Activated CD8-positive, alpha-beta memory T cell treated with anti-CD3 and anti-CD28 coated beads for 4 hours (primary cell): ENCODE data around the gene TMEM145.

Experiments used
- DNase-seq, 2 donors: peaks; one replicate each; pipeline ENCODE4 v3.0.0-alpha.2; 2020; ENCODE audit warnings: low read depth in 2 of 2

TMEM145 gene

DNA sequence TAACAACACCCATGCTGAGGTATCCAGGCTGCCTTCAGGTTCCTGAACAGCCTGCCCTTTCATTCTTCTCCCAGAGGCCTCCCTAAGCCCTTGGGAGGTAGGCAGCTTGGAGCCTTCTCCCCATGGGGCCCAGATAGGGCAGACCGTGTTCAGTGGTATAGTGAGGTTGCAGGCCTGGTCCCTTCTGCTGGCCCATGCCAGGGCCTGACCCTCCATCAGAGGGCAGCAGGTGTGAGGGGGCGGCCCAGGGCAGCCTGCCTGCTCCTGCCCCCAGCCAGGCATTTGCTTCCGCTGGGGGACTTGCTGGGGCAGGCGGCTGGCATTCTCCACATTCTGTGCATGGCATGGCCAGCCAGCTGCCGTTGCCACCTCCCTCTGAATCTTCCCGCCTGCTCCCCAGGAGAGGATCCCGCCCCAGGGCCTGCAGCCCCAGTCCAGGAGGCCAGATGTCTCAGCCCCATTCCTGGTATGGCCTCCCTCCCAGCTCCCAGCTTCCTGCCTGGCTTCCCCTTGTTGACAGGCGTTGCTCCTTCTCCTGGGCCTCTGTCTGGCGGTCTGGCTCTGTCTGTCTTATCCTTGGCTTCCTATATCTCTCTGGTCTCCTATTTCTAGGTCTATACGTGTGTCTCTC is 35.2 kb upstream of the TMEM145 start:
- DNase-seq: no peak

DNA sequence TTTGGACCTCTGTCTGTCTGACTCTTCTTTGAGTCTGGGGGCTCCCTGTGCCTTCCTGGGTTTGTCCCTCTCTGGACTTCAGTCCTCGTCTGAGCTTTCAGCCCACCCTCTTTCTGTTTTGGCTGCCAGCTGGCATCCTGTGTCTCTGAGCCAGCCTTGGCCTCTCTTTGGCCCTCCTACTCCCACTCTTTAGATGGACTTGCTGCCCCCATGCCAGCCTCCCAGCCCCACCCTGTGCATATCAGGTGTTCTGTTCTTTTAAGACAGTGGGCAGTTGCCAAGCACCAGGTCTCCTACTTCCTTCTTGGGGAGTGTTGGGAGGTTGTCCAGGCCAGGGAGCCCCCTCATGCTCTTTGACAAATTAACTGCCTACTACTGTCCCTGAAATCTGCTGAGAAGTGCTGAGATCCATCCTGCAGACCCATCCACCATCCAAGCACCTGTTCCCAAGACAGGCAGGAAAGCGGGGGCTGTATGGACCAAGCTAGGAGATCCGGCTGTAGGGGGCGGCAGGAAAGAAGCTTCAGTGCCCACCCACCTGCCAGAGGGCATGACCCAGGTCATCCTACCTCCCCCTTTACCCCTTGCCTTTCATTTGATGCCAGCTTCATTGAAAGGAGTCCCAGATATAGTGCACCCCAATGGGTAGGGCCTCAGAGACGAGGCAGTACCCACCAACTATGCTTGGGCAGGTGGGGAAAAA is 34.5 kb upstream of the TMEM145 start:
- DNase-seq: no peak

DNA sequence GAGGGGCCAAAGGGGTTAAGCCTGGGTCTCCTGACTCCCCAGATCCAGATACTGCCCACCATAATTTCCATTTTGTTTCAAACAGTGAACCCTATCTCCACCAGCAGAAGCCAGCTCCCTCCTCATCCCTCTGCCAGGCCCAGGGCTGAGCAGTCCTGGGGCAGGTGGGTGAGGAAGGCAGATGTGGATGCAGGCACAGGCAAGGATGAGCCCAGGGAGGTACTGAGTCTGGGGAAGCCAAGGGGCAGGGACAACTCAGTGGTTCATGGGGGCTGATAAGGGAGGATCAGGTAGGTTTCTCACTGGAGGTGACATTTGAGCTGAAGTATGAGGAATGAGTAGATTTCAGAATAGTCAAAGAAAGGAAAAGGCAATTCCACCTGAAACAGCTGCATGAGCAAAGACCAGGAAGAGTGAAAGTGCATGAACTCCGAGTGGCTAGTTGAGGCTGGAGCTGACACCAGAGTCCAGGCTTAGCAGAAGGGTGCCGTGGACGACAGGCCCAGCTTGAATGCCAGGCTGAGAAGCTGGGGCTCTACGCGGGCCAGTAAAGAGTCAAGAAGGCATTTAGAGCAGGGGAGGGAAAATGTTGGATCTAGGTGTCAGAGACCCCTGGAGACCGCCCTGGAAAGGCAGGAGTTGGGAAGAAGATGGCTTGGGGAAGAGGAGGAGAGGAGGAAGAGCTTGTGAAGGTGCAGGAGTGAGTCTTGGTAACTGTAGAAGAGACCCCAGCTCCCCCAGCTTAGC is 33.8 kb upstream of the TMEM145 start:
- no peak for DNase-seq

DNA sequence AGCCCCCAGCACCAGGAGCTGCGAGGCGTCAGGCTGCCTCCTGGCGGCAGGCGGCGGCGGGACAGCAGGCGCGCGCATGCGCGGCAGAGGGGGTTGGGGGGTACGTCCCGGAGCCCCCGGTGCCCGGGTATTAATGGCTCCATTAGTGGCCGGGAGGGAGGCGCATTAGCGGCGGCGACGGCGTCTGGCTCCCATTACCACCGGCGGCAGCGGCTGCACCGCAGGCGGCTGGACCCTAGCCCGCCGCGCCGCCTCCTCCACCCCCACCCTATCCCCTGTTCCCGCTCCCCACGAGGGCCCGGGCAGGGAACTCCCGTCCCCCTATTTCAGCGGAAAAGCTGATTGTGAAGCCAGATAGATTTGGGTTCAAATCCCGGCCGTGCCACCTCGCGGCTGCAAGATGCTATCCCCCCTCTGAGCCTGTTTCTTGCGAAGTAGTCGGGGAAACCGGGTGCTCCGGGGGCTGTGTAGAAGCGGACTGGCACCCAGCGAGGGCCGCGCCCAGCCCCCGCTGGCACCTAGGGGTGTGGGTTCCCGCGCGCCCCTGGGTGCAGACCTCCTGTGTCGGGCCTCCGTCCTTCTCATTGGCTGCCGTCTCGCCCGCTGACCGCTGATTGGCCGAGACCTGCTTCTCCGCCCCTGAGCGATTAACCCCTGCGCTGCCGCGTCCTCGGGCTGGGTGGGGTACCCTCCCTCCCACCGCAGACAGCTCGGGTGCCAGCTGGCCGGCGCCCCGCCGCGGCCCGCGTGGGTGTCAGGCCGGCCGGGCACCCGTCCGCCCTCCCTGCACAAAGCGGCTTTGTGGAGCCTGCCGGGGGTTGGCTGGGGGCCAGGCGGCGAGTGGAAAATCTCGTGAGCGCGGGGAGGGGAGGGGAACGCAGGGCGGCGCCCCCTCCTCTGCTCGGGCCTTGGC is 33.0 kb upstream of the TMEM145 start:
- DNase-seq: peak; percentile 64 to 73

DNA sequence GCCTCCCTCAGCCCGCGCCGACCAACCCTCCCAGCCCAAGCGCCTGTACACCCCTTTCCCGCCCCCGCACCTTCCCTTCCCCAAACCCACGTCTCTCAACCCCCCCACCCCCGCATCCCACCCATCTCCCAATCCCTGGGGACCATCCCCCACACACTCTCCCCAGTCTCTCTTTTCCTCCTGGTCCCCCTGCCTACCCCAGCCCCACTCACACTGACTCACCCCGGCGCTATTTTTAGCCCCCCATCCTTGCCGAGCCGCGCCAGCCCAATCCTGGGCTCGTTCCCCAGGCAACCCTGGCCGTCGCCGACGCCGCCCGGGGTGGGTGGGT is 32.3 kb upstream of the TMEM145 start:
- no peak for DNase-seq

DNA sequence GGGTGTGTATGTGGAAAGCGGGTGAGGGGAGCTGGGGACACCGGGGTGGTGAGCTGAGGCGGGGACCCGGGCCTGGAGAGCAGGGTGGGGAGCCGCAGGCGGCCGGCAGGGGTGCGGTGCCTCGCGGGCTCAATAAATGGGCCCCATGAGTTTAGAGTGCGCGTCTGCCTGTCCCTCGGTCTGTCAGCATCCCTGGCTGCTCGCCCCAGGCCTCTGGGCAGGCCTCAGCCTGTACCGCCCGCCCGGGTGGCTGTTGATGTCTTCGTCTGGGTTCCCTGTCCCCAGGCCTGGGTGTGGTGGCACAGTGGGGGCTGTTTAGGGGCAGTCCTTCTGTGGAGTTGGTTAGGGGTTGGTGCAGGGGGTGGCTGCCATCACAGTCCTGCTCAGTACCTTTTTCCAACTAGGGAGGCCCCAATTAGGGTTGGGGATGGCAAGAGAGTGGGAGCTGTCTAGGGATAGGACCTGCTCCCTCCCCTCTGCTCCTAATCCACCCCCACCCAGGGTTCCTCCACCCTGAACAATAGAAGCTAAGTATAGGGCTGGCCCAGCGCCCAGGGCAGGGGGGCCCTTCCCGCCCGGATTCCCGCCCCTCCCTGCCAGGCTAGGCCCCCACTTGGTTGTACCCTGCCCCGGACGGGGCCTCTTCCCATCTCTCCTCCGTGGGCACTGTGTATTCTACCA is 31.8 kb upstream of the TMEM145 start:
- no peak for DNase-seq

DNA sequence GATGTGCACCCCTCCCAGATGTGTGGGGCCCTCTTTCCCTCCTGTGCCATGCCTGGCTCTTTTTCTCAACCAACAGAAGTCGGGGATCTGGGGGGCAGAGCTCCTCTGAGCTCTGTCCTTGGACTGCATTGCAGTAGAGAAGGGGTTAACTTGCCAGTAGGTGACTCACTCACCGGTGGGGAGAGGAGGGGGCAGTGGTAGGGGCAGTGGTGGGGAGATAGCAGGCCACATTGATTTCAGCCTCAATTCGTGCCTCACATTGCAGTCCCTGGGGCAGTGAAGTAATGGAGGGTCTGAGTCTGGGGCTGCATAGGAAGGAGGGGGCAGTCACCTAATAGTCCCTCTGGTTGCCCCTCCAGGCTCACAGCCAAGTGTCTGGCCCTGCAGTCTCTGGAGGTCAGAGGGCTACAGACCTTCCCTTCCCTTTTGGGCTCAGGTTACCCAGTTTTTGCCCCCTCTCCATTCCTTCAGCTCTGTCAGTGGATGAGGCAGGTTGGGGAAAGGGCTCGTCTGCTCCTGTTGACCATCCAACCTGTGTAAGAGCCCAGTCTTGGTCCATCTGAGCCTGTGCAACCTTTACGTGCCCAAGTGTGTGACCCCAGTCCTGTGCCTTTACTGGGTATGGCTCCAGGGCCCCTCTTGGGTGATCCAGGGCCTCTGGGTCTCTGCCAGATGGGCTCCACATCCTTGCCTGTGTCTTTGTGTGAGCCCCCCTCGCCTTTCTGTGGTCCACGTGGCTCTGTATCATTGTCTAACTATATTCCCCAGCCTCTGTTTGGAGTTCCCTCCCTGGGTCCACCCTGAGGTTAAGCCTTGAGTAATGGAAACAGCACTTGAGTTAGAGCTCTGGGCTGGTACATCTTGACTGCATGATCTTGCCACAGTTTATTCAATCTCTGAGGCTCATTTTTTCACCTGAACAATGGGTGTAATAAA is 31.0 kb upstream of the TMEM145 start:
- no peak for DNase-seq

DNA sequence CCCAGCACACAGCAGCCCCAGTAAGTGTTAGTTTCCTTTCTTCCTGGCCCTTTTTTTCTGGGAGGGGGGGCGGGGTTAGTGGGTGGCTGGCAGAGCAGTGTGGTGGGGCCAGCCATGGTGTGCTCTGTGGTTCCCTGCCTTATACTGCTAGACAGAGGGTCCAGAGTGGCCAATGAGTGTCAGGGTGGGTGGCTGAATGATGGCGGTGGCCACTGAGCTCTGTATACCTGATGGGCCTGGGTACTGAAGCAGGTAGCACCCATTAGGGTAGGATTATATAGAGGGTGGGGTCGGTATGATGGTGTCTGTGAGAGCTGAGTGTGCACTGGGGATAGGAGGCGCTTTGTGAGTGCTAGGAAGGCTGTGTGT is 30.3 kb upstream of the TMEM145 start:
- DNase-seq: no peak

DNA sequence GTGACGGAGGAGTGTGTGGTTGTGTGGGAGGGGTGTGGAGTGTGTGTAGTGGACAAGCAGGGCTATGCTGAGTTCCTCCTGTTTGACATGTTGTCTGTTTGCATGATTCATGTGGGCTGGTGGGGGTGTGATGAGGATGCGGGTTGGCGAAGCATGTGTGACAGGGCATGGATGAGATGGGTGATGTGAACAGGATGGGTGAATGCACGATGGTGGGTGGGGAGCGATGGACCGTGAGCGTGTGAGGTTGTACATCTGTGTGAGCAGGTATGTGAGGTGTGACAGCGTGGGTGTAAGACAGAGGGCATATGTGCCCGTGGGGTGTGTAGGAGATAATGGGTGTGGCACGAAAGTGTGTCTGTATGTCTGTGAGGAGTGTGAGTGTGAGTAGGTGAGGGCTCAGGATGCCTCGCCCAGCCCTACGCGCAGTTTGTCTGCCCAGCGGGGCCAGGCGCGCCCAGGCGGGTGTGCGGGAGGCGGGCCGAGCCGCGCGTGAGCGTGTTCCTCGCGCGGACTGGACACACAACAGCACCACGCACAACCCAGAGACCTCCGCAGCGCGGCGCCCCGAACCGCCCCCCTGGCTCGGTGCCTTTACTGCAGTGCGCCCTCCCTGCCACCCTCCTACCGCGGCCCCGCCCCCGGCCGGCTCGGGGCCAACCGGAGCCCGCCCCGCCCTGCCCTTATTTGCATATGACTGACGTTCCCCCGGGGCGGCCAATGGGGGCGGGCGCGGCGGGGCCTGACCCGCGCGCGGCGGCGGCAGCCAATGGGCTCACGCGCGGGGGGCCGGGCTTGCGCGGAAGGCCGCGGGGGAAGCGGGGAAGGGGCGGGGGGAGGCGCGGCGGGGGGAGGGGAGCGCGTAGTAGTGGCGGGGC is 29.7 kb upstream of the TMEM145 start:
- DNase-seq: peak; percentile 91 to 92

DNA sequence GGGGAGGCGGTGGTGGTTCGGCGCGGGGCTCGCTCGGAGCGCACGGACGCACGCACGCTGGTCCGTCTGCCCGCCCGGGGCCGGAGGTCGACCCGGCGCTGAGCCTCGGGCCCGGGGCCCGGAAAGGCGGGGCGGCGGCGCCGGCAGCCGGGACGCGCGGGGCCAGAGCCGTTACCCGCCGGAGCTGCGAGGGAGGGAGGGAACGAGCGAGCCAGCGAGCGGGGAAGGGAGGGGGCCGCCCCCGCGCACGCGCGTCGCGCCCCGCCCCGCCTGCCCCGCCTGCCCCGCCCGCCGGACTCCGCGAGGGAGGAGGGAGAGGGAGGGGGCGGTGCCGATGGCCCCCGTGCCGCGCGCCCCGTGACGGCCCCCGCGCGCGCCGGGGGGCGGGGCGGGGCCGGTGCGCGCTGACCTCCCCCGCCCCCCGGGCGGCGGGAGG is 29.0 kb upstream of the TMEM145 start:
- DNase-seq: peak; percentile 48 to 72

DNA sequence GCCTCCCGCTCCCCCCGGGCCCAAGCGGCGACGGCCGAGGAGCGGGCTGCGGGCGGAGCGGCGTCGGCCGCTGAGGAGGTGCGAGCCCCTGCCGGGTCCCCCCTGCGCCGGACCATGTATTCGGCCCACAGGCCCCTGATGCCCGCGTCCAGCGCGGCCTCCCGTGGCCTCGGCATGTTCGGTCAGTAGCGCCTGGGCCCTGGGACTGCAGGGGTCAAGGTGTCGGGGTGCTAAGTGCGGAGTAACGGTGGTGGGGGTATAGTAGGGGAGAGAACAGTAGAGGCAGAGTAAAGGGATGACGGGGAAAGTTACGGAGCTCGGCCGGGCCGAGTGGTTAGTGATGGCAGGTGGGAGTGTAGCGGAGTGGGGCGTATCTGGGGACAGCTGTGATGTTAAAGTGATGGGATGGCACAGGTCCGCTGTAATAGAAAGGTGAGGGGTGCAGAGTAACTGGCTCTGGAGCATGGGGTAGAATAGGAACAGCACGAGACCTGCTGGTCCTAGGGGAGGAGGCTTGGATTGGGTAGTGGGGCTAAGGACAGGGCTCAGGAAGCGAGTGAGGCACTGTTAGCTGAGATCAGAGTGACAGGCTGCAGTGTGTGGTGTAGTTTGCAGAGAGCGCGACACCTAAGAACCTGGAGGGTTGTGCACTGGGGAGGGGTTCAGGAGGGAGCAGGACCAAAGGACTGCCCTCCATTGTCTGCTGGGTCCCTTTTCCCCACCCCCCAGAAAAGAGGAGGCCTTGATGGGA is 28.3 kb upstream of the TMEM145 start:
- DNase-seq: no peak

DNA sequence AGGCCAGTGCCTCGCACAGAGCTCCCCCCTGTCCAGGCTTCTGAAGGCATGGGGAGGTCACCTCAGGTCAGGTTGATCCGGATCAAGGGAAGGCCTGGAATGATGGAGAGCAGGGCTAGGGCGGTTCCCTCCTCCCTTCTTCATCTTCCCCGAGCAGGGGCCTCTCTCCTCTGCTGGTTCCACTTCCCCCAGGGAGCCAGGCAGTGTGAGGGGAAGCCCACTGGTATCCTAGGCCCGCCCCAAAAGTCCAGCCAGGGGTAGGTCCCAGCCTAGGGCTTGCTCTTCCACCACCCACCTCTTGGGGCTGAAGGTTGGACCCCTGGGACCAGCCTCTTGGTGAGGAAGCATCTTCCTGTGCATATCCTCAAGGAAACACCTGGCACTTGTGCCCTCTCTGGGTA is 27.6 kb upstream of the TMEM145 start:
- no peak for DNase-seq

DNA sequence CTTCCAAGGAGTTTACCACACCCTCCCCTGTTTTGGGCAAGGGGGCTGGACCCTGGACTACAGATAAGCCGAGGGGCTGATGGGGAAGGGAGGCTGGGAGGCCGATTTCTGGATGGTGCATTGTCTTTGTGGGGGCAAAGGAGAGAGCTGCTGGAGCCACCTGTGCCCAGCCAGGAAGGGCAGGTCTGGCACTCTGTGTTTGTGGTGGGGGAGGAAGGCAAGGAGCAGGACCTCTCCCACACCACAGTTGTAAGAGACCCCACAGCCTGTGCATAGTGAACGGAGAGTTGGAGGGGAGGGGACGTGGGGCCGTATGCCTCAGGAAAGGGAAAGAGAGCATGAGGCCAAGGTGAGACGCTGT is 27.1 kb upstream of the TMEM145 start:
- DNase-seq: no peak

DNA sequence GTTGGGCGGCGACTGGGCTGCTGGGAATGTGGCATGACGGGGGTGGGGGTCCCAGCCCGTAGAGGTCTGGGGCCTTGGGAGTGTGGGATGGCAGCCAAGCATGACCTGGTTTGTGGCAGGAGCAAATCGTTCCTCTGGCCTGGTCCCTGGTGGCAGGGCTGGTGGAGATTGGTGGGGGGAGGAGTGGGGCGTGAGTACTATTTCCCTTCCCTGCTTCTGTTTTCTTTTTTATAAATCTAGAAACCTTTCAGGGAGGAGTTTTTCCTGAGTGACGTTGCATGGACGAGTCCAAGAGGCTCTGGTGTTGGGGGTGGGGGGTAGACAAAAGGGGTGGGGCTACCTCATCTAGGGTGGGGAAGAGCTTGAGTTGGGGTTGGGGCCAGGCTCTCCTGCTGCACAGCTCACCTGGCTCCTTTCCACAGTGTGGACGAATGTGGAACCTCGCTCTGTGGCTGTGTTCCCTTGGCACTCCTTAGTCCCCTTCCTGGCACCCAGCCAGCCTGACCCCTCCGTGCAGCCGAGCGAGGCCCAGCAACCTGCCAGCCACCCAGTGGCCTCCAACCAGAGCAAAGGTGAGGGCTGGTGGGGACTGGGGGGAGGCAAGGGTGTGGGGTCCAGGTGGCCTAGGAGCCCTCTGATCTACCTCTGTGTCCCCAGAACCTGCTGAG is 26.6 kb upstream of the TMEM145 start:
- no peak for DNase-seq

DNA sequence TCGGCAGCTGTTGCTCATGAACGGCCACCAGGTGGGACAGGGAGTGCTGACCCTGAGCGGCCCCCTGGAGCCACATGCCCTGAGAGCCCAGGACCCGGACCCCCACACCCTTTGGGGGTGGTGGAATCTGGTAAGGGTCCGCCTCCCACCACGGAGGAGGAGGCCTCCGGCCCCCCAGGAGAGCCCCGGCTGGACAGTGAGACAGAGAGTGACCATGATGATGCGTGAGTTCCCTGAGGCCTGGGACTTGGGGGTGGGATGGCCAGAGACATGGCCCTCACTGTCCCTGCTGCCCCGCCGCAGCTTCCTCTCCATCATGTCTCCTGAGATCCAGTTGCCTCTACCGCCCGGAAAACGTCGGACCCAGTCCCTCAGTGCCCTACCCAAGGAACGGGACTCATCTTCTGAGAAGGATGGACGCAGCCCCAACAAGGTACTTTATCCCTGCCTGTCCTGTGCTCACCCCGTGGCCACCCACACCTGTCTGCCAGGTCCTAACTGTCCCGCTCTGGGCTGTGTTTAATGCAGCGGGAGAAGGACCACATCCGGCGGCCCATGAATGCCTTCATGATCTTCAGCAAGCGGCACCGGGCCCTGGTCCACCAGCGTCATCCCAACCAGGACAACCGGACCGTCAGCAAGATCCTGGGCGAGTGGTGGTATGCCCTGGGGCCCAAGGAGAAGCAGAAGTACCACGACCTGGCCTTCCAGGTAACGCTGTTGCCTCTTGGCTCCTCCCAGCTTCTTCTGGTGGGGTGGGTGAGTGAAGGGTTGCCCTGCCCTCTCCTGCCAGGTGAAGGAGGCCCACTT is 25.9 kb upstream of the TMEM145 start:
- no peak for DNase-seq

DNA sequence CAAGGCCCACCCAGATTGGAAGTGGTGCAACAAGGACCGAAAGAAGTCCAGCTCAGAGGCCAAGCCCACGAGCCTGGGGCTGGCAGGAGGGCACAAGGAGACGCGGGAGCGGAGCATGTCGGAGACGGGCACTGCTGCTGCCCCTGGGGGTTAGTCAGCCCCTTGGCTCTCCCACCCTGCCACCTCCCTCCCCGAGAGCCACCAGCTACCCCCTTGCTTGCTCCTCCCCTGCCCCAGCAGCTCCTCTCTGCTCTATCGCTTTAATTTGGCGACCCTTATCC is 25.3 kb upstream of the TMEM145 start:
- DNase-seq: no peak

DNA sequence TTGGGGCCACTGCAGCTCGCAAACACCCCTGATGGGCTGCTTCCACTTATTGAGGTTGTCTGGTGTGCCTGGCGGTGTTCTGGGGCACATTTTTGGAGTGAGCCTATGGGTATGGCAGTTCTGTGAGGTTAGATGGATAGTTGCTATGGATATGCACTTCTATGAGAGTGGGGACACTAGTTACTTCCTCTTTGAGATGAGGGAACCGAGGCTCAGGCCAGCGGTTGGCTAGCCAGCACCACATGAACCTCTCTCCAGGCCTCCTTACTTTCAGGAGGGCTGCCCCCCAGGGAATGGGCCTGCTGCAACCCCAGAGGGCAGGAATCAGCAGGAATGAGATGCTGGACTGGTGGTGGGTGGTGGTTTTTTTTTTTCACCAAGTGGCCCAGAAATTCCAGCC is 24.7 kb upstream of the TMEM145 start:
- DNase-seq: no peak
